A549 treated with Hydrocortisone at 1 μM for 4 hours (cell line): Measurements from ENCODE around the gene TCEAL6. TPM values are rescaled to one million over a fixed set of nuclear protein-coding genes. Genes with fewer than 3 reads are reported as not detected.

ENCODE experiments used
- total RNA-seq: library from RNA; stranded (reverse); fragments of 200-300 nt; extraction: Qiagen RNA extraction; gene quantifications from 5 replicates; pipeline ENCODE4 v1.2.3, GENCODE V29; 2022

The TCEAL6 gene
- not detected in 5 replicates for total RNA-seq

GRCh38 chrX:102142274-102142673, at the start of gene TCEAL6:
Gene TCEAL6 (minus strand): TSS chrX:102142481.

GRCh38 chrX:102155806-102156179, 13.5 kb upstream of the TCEAL6 start, which contains the start of gene BEX5:
Gene BEX5 (minus strand): TSS chrX:102155977. CDS start chrX:102154265, 1,712 bp downstream.

DNA sequence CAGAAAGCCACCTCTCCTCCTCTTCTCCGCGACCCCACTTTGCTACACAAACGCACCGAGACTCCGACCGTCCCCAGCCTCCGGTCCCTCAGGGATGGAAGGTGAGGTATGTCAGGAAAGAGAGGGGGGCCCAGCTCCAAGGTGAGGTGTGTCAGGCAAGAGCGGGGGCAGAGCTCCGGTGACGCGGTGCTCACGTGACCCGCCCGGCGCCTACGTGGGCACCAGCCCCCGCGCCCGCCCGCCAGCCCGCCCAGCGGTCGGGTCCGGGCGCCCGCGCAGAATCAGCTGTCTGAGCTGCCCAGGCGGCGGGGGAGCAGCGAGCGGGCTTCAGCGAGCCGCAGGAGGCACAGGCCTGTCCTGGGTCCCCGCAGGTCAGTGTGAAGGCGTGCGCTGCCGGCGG, 16.8 kb downstream of the TCEAL6 start, which contains the start of gene TCEAL2:
Gene TCEAL2, plus strand, starts transcription at position 244 of the 400 bp plus-strand sequence. CDS start 1,152 bp downstream, outside the sequence.

Other genes with a start within 250 kb of the TCEAL6 start
- gene ZMAT1, start 210.5 kb downstream of the TCEAL6 start, total RNA-seq, result 0.03 to 0.07 TPM (median 0.06 TPM) in 3 of 5 replicates, not detected in the others
- gene TCEAL2, start 16.8 kb downstream of the TCEAL6 start, total RNA-seq, result not detected in 5 replicates
- not detected in 5 replicates for gene BEX5, start 13.5 kb upstream of the TCEAL6 start, total RNA-seq
- gene TCP11X1, start 72.8 kb upstream of the TCEAL6 start, total RNA-seq, result not detected in 5 replicates
- not detected in 5 replicates for gene NXF2, start 104.7 kb upstream of the TCEAL6 start, total RNA-seq